ENCODE measurements around the gene ERN1.

ERN1 gene

DNA sequence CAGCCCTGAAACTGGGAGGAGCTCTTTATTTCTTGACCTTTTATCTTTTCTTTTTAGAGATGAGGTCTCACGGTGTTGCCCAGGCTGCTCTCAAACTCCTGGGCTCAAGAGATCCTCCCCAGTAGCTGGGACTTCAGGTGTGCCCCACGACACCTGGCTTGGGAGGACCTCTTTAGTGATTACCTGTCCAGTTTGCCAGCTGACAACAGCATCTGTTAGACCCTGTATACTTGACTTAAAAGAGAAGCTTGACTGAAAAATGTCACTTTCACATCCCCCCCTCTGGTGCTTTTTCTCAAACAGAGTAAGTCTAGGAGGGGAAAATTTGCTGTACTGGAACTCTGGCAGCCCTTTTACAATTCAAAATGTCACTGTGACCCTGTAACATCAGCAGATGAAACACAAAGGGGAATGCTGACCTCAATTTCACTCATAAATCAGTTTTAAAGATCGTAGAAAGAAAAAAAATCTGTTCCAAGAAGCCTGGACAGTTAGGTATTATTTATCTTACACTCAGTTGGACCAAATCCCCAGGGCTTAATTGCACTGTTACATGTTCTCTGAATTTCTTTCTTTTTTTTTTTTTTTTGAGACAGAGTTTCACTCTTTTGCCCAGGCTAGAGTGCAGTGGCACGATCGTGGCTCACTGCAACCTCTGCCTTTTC, 1.8 kb upstream of the ERN1 start:
- TF ChIP-seq, protein P1, sequence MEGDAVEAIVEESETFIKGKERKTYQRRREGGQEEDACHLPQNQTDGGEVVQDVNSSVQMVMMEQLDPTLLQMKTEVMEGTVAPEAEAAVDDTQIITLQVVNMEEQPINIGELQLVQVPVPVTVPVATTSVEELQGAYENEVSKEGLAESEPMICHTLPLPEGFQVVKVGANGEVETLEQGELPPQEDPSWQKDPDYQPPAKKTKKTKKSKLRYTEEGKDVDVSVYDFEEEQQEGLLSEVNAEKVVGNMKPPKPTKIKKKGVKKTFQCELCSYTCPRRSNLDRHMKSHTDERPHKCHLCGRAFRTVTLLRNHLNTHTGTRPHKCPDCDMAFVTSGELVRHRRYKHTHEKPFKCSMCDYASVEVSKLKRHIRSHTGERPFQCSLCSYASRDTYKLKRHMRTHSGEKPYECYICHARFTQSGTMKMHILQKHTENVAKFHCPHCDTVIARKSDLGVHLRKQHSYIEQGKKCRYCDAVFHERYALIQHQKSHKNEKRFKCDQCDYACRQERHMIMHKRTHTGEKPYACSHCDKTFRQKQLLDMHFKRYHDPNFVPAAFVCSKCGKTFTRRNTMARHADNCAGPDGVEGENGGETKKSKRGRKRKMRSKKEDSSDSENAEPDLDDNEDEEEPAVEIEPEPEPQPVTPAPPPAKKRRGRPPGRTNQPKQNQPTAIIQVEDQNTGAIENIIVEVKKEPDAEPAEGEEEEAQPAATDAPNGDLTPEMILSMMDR (conservative IDR thresholded peaks at IDR 0.05; ENCODE audit: control insufficient read depth, insufficient read depth, low read depth, low read length) = no peak

DNA sequence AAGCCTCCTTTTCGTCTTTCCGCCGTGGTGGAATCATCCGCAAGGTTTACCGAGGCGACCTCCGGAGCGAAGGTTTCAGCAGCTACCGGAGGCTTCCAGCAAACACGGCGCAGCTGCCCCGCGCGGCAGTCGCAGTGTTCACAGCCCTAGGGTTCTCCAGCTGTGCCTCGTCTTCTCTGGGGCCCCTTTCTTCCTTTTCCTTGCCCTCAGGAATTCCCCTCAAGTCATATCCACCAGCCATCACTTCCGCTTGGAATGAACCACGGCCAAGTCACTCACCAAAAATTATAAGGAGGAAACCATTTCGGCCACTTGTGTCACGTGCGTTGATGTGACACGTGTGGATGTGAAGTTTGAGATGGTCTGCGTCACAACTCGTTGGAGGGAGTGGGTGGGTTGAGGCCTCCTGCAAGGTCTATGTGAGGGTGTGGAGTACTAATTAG, 636 bp upstream of the ERN1 start:
- DNase-seq (ENCODE audit: low read depth) = peak; percentile 69

More for the DNA sequence above, 1.8 kb upstream of the ERN1 start:
- H3K4me3 ChIP-seq (ENCODE audit: control insufficient read depth, low read depth, low read length) = no peak overlapping the region
- no peak for DNase-seq (ENCODE audit: low read depth)

DNA sequence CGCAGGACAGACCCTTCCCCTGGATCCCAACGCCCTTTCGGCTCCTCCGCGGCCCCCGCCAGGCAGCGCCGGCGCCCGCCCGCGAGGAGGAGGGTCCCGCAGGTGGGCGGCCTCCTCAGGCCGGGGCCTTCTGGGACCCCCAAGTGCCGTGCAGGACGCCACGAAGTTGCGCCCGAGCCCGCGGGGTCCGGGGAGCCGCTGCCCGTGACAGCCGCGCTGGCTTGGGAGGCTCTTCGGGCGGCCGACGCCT, 504 bp downstream of the ERN1 start:
- TF ChIP-seq, protein P1 (conservative IDR thresholded peaks at IDR 0.05; ENCODE audit: control insufficient read depth, insufficient read depth, low read depth, low read length) = no peak
- peak overlapping the region; percentile 72 for H3K4me3 ChIP-seq (ENCODE audit: control insufficient read depth, low read depth, low read length)
- no peak for DNase-seq (ENCODE audit: low read depth)

More for the DNA sequence above, 636 bp upstream of the ERN1 start:
- TF ChIP-seq, protein P1 (conservative IDR thresholded peaks at IDR 0.05; ENCODE audit: control insufficient read depth, insufficient read depth, low read depth, low read length) = no peak
- H3K4me3 ChIP-seq (ENCODE audit: control insufficient read depth, low read depth, low read length) = peak overlapping the region; percentile 47

DNA sequence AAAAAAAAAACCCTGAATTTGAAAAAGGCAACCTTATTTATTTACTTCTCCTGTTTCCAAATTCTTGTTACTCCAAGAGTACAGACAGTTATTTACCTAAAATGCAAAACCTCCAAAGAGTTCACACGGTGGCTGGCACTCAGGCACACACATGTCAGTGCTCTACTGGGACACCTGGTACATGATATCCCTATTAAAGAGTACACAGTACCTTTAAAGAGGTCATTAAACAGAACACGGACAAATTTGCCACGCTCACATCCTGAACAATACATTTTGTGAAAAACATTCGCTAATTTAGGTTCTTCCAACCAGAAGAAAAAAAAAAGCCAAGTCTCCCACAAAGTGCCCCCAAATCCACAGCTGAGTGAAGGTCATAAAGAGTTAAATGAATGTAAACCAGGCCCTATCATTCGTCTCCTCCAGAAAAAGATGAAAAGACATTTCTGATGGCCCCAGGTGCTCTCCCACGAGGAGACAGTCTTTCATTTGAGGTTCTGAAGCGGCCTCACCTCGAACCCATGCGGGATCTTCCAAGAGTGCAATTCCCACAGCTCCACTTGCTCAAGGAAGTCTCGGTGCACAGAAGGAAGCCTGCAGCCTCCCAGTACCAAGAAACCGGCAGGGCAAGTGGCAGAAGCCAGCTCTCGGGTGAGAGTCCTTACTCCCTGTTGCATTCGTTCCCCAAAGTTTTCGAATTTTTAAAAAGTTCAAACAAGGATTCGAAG, 993 bp downstream of the ERN1 start:
- peak; percentile 38 for DNase-seq (ENCODE audit: low read depth)
- TF ChIP-seq, protein P1 (conservative IDR thresholded peaks at IDR 0.05; ENCODE audit: control insufficient read depth, insufficient read depth, low read depth, low read length) = no peak
- peak overlapping the region; percentile 72 for H3K4me3 ChIP-seq (ENCODE audit: control insufficient read depth, low read depth, low read length)

DNA sequence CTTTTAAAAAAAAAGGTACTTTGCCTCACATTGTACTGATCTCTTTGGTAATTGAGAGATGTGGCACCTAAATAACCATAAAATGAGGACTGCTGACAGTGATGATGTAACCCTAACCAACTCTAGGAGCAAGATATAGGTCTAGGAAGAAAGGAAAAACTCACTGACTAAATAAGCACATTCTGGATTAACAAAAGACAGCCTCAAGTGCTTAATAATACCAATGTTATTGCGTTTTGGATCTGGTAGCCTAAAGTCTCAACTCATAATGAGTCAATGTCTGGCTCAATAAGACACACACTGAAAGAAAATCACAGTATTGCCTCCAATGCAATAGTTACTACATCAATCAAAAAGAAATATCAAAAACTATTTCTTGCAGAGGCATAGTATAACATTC, 3.0 kb downstream of the ERN1 start:
- H3K4me3 ChIP-seq (ENCODE audit: control insufficient read depth, low read depth, low read length) = no peak overlapping the region
- TF ChIP-seq, protein P1 (conservative IDR thresholded peaks at IDR 0.05; ENCODE audit: control insufficient read depth, insufficient read depth, low read depth, low read length) = no peak
- DNase-seq (ENCODE audit: low read depth) = peak; percentile 77

DNA sequence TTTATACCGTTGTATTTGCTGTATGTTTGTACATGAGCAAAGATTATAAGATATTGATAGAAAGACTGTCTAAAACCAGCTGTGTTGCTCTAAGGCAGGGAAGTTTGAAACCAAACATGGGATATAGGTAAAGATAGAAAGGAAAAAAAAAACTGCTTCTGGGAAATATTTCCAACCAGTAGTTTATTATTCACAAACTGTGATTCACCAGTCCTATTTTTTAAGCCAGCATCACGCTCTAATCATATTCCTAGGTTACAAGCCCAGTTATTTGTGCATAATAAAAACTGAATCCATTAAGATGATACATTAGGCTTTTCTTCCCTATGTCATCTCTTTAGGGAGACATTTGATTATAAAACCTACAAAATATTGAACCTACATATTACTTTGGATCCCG, 4.0 kb downstream of the ERN1 start:
- TF ChIP-seq, protein P1 (conservative IDR thresholded peaks at IDR 0.05; ENCODE audit: control insufficient read depth, insufficient read depth, low read depth, low read length) = no peak
- DNase-seq (ENCODE audit: low read depth) = no peak
- H3K4me3 ChIP-seq (ENCODE audit: control insufficient read depth, low read depth, low read length) = peak overlapping the region; percentile 1
